HepG2 (cell line): ENCODE results near the gene IL10RA. TPM values are rescaled to one million over a fixed set of nuclear protein-coding genes. Genes with fewer than 3 reads are reported as not detected.
"Not testable (repeated sequence)": the region's sequence is repeated elsewhere in the genome, so short reads cannot be mapped to it uniquely, and the experiment has no call there.

Experiments
- ATAC-seq: fragments of 200-7000 bp; cut with Tn5 transposase; 3 replicates; pipeline ENCODE4 v1.9.1; 2020; ENCODE audit warnings: mild to moderate bottlenecking, moderate library complexity
- BruUV-seq: library from RNA; stranded (reverse); fragments of 400-500 nt; replicated peaks from 2 replicates; lab custom pipeline; 2021; lab: Mats Ljungman, UMichigan
- CTCF ChIA-PET: fragments of 300-600 bp; formaldehyde crosslinking; extraction: SDS; loops from one replicate; lab custom pipeline; 2021; ENCODE audit warnings: low total read pairs, inconsistent platforms, low intra/inter-chr PET ratio; lab: Yijun Ruan, JAX
- POLR2A ChIA-PET: fragments of 350-600 bp; sonication (Branson Sonifier 250); formaldehyde crosslinking; loops from one replicate; lab custom pipeline; 2020; ENCODE audit warnings: antibody characterized with exemption, inconsistent platforms; lab: Yijun Ruan, JAX
- DNase-seq: peaks from one replicate; pipeline ENCODE4 v3.0.0-alpha.2; 2015; ENCODE audit warnings: low spot score
- FAIRE-seq: peaks from 3 replicates; lab custom pipeline; 2011; peaks lifted over from hg19 to GRCh38; lab: Jason Lieb, UNC
- H2AFZ ChIP-seq: one replicate; pipeline ENCODE4 v1.6.1; 2011; ENCODE audit warnings: low read length, inconsistent platforms
- H3K27ac ChIP-seq: fragments of 300-600 bp; 3 replicates; pipeline ENCODE4 v1.8.0; 2011; ENCODE audit warnings: mixed run types, mild to moderate bottlenecking, mixed read lengths, low read length, inconsistent platforms; ENCODE audit not compliant: insufficient read depth; ENCODE audit errors: extremely low read length
- H3K27me3 ChIP-seq, 2 experiments: fragments of 200-600 bp in 1 of 2; 2 replicates in 1 of 2; 3 replicates in 1 of 2; pipeline versions ENCODE4 v1.6.0 to v1.8.0; 2011; ENCODE audit warnings: low read length in 2 of 2, mild to moderate bottlenecking in 2 of 2, moderate library complexity in 2 of 2, inconsistent platforms in 1 of 2; ENCODE audit not compliant: insufficient read depth in 2 of 2, control insufficient read depth in 1 of 2
- H3K36me3 ChIP-seq, 2 experiments: fragments of 200-600 bp in 1 of 2; replicated peaks in 1 of 2; 2 replicates in 1 of 2; 3 replicates in 1 of 2; pipeline versions ENCODE4 v1.5.1 to v1.8.0; 2011; ENCODE audit warnings: low read length in 2 of 2, inconsistent platforms in 1 of 2; ENCODE audit not compliant: insufficient read depth in 2 of 2, control insufficient read depth in 1 of 2
- H3K4me1 ChIP-seq: 2 replicates; pipeline ENCODE4 v1.5.1; 2012; ENCODE audit warnings: low read length, inconsistent platforms; ENCODE audit not compliant: insufficient read depth
- H3K4me2 ChIP-seq: 2 replicates; pipeline ENCODE4 v1.6.0; 2011; ENCODE audit warnings: low read depth, low read length, inconsistent platforms
- H3K4me3 ChIP-seq, 3 experiments: fragments of 200-600 bp in 1 of 3; sonication (generic), shearing (Covaris generic) in 1 of 3; replicated peaks in 1 of 3; 2 replicates each; pipeline ENCODE4 v1.5.1; 2011 to 2016; ENCODE audit warnings: low read length in 3 of 3, inconsistent platforms in 2 of 3, low read depth in 2 of 3, mild to moderate bottlenecking in 2 of 3, control low read depth in 1 of 3, mixed read lengths in 1 of 3; ENCODE audit not compliant: insufficient read depth in 1 of 3
- H3K79me2 ChIP-seq: one replicate; pipeline ENCODE4 v1.6.1; 2011; ENCODE audit warnings: low read length, inconsistent platforms; ENCODE audit not compliant: insufficient read depth
- H3K9ac ChIP-seq: 2 replicates; pipeline ENCODE4 v1.6.0; 2011; ENCODE audit warnings: mild to moderate bottlenecking, low read depth, low read length, inconsistent platforms; ENCODE audit not compliant: insufficient read depth
- H3K9me3 ChIP-seq: 2 replicates; pipeline ENCODE4 v1.5.1; 2012; ENCODE audit warnings: mild to moderate bottlenecking, low read length
- H4K20me1 ChIP-seq: 2 replicates; pipeline ENCODE4 v1.6.0; 2011; ENCODE audit warnings: inconsistent platforms, mild to moderate bottlenecking, low read length, moderate library complexity; ENCODE audit not compliant: insufficient read depth
- WGBS: methylation state at CpG from one replicate; pipeline ENCODE4 v1.1.6; 2017; ENCODE audit warnings: low lambda C conversion rate; 5-methylcytosine and 5-hydroxymethylcytosine counted together
- in situ Hi-C: cut with HindIII; loops from 2 replicates; pipeline ENCODE4 v1.10.0; 2017; ENCODE audit warnings: low pct_unique_long_range_greater_than_20kb; ENCODE audit not compliant: extremely low pct_ligation_motif_present
- intact Hi-C: fragments of 100-400 bp; cut with micrococcal nuclease; formaldehyde crosslinking; loops from one replicate; pipeline ENCODE4 v1.10.0; 2022; ENCODE audit not compliant: unreplicated experiment
- polyA plus RNA-seq, 8 experiments: library from polyadenylated mRNA; depleted of rRNA in 3 of 8; stranded (reverse) in 7 of 8; unstranded in 1 of 8; fragments of >200 nt; fragmentation: Illumina TruSeq in 4 of 8; extraction: Trizol in 4 of 8; gene quantifications; 2 replicates each; pipeline versions ENCODE4 v1.2.1 to v1.2.3, GENCODE V29; 2011 to 2016; ENCODE audit warnings: low read depth in 4 of 8, missing spikeins in 1 of 8, mixed read lengths in 1 of 8; ENCODE audit not compliant: insufficient read depth in 1 of 8
- total RNA-seq, 5 experiments: library from RNA; depleted of rRNA; stranded (reverse); fragments of >200 nt; fragmentation: Illumina TruSeq; extraction: Trizol; gene quantifications; 2 replicates each; pipeline ENCODE4 v1.2.3, GENCODE V29; 2016; ENCODE audit warnings: low read depth in 1 of 5

The IL10RA gene
- total and polyA plus RNA-seq, 2 of the 13 experiments (the other 11 are each of a cell fraction or from before 2014, with no cell fraction given) = not detected

- H2AFZ ChIP-seq, H3K9me3 ChIP-seq, ATAC-seq, H3K4me3 ChIP-seq, DNase-seq, H3K79me2 ChIP-seq, BruUV-seq, H4K20me1 ChIP-seq, POLR2A ChIA-PET, H3K4me2 ChIP-seq, H3K4me1 ChIP-seq, FAIRE-seq, H3K9ac ChIP-seq, H3K36me3 ChIP-seq, H3K27ac ChIP-seq: not testable (repeated sequence)
- intact Hi-C loops (loop anchor here (1.0 to 10.0 kb wide), 3 partner anchors 103 to 523 kb away; no protein-coding TSS in a partner anchor), in situ Hi-C loops (loop anchor here (5.0 to 25.0 kb wide), 2 partner anchors 125 to 510 kb away; partner anchors contain the start of gene FXYD2)
- 25% methylated on average over 10 of the region's 10 CpGs for WGBS
- peaks cover 3 to 19% of the 10 kb centered on the region in 2 experiments; a peak in 2 of 5 replicates for H3K27me3 ChIP-seq
- CTCF ChIA-PET = interaction anchor here (1.8 to 3.2 kb wide), 3 partner anchors 103 to 140 kb away, joined by 19 to 33 read pairs (median 21); no protein-coding TSS in a partner anchor
These were observed 38.4 kb upstream of the IL10RA start for GRCh38 chr11:117947751-117948150.

GRCh38 chr11:117948466-117948865 is 37.7 kb upstream of the IL10RA start:
- H3K9me3 ChIP-seq, H4K20me1 ChIP-seq, H3K36me3 ChIP-seq, BruUV-seq, H3K27ac ChIP-seq, H3K4me1 ChIP-seq, H3K79me2 ChIP-seq, DNase-seq, FAIRE-seq, H2AFZ ChIP-seq, H3K4me2 ChIP-seq, H3K9ac ChIP-seq, POLR2A ChIA-PET, CTCF ChIA-PET, ATAC-seq, H3K4me3 ChIP-seq: not testable (repeated sequence)
- in situ Hi-C loops (loop anchor here (5.0 to 25.0 kb wide), 2 partner anchors 126 to 511 kb away; partner anchors contain the start of gene FXYD2), intact Hi-C loops (loop anchor here (10.0 kb wide), 1 partner anchor 524 kb away; no protein-coding TSS in a partner anchor)
- 20% methylated on average over 11 of the region's 11 CpGs for WGBS
- peaks cover 3 to 19% of the 10 kb centered on the region in 2 experiments; a peak in 2 of 5 replicates for H3K27me3 ChIP-seq
